BLaER1 treated with 17β-estradiol and CSF1 and Interleukin-3, amounts not matched to agents 10 nM and 100 nM (cell line): ENCODE measurements around the gene SLC26A2.

ENCODE experiments used
- H3K27ac ChIP-seq, 11 experiments: shearing (Covaris generic); formaldehyde crosslinking; 2 replicates each; pipeline ENCODE4 v1.8.1; 2022
- H3K27me3 ChIP-seq, 11 experiments: shearing (Covaris generic); formaldehyde crosslinking; 2 replicates each; pipeline ENCODE4 v1.8.1; 2022
- H3K36me3 ChIP-seq, 11 experiments: shearing (Covaris generic); formaldehyde crosslinking; 2 replicates each; pipeline ENCODE4 v1.8.1; 2022
- H3K4me1 ChIP-seq, 10 experiments: shearing (Covaris generic); formaldehyde crosslinking; 2 replicates each; pipeline ENCODE4 v1.8.1; 2022
- H3K4me2 ChIP-seq, 11 experiments: shearing (Covaris generic); formaldehyde crosslinking; 2 replicates each; pipeline ENCODE4 v1.8.1; 2022
- H3K4me3 ChIP-seq, 10 experiments: shearing (Covaris generic); formaldehyde crosslinking; 2 replicates each; pipeline ENCODE4 v1.8.1; 2022
- H3K9ac ChIP-seq, 11 experiments: shearing (Covaris generic); formaldehyde crosslinking; 2 replicates each; pipeline ENCODE4 v1.8.1; 2022
- H3K9me3 ChIP-seq, 11 experiments: shearing (Covaris generic); formaldehyde crosslinking; replicated peaks in 1 of 11; 2 replicates each; pipeline ENCODE4 v1.8.1; 2022
- H4K20me1 ChIP-seq, 11 experiments: shearing (Covaris generic); formaldehyde crosslinking; 2 replicates each; pipeline ENCODE4 v1.8.1; 2022
- Cebpa-rat ChIP-seq, 11 experiments: shearing (Covaris generic); IDR thresholded peaks; 2 replicates each; pipeline ENCODE4 v1.8.1; 2022

SLC26A2 gene

GRCh38 chr5:149960272-149961185 is at the start of gene SLC26A2:
Gene SLC26A2, plus strand, starts transcription at chr5:149960758. Its CDS starts 16,895 bp downstream, at chr5:149977653.
- Histone ChIP-seq H3K27ac (peak within 1 kb of the TSS; percentile 64 to 89 (median 79)), H3K4me2 (peak within 1 kb of the TSS; percentile 80 to 99 (median 94))

GRCh38 chr5:149911031-149911430 is 49.5 kb upstream of the SLC26A2 start:
- H3K9ac ChIP-seq, result no peak overlapping the region
- H3K4me1 ChIP-seq, result peaks cover 14 to 34% (median 21%) of the 10 kb centered on the region in 10 experiments
- no peaks in the 10 kb centered on the region for H3K27me3 ChIP-seq
- no peaks in the 10 kb centered on the region for H3K36me3 ChIP-seq
- TF ChIP-seq Cebpa-rat (IDR thresholded peaks at IDR 0.05), result no peak
- H3K4me2 ChIP-seq, result no peak overlapping the region
- no peaks in the 10 kb centered on the region for H4K20me1 ChIP-seq
- H3K4me3 ChIP-seq, result no peak overlapping the region
- H3K27ac ChIP-seq, result no peak overlapping the region
- no peaks in the 10 kb centered on the region for H3K9me3 ChIP-seq

More at GRCh38 chr5:149960272-149961185, at the start of gene SLC26A2:
- H4K20me1 ChIP-seq, result peaks cover 0 to 7% (median 0%) of the 10 kb centered on the region in 11 experiments; a peak in 4 of 22 replicates
- no peak for TF ChIP-seq Cebpa-rat (IDR thresholded peaks at IDR 0.05)
- no peaks in the 10 kb centered on the region for H3K27me3 ChIP-seq
- peaks cover 27 to 39% (median 34%) of the 10 kb centered on the region in 10 experiments for H3K4me1 ChIP-seq
- H3K36me3 ChIP-seq, result no peaks in the 10 kb centered on the region
- H3K9ac ChIP-seq, result peak within 1 kb of the TSS; percentile 72 to 86 (median 82)
- peak within 1 kb of the TSS; percentile 70 to 92 (median 82) for H3K4me3 ChIP-seq
- H3K9me3 ChIP-seq, result no peaks in the 10 kb centered on the region

- Histone ChIP-seq H3K27me3 (no peaks in the 10 kb centered on the region), H4K20me1 (no peaks in the 10 kb centered on the region), H3K9me3 (no peaks in the 10 kb centered on the region), H3K36me3 (no peaks in the 10 kb centered on the region), H3K9ac (no peak overlapping the region), H3K4me3 (no peak overlapping the region), H3K4me2 (peak overlapping the region in 2 of 11 experiments; percentile 73 to 79; a peak in 3 of 22 replicates), H3K27ac (no peak overlapping the region), H3K4me1 (peaks cover 14 to 34% (median 21%) of the 10 kb centered on the region in 10 experiments)
- no peak for TF ChIP-seq Cebpa-rat (IDR thresholded peaks at IDR 0.05)
Observed at GRCh38 chr5:149912226-149912871, 48.2 kb upstream of the SLC26A2 start.

DNA sequence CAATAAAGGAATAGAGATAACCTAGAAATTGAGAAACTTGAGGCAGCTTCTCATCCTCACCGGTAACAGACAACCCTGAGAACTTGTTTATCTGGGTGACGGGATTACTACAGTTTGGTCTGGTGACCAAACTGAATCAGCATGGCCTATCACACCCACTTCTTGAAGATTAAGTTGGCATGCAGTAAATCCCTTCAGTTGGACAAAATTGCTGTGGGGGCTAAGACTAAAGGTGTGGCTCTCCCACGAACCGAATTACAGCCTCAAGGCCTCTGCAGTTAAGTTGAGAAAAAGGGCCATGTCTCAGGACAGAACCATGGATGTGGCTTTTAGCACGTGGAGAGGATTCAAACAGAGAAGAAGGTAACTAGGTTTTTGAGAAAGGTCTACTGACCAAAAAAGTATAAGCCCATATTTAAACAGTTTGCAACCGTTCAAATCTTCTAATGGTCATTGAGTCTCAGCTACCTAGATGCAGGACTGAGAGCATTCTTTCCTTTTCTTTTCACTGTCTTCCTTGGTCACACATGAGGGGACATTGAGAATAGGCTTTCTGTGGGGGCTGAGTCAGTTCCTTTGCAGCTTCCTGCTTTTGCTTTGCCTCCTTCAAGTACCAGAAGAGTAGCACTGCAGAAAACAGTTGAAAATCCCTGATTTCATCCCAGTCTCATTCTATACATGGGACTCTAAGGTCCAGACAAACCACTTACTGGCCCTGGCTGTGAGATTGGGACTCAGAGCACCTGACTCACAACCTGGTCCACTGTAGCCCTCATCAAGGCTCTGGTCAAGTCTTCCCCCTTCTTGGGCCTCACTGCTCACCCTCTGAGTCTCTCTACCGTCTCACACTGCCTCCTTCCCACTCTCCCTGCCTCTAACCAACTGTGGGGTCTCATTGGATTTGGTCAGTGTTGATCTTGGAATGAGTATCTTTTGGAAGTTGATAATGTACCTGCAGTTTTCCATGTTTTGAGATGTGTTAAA is 46.8 kb upstream of the SLC26A2 start:
- Histone ChIP-seq H3K4me1 (peaks cover 14 to 34% (median 21%) of the 10 kb centered on the region in 10 experiments), H3K4me2 (peak overlapping the region; percentile 61 to 82 (median 75)), H3K36me3 (no peaks in the 10 kb centered on the region), H3K9me3 (no peaks in the 10 kb centered on the region), H3K9ac (peak overlapping the region in 8 of 11 experiments; percentile 18 to 65 (median 53); a peak in 14 of 22 replicates), H3K27ac (peak overlapping the region in 10 of 11 experiments; percentile 14 to 82 (median 73); a peak in 18 of 22 replicates), H3K4me3 (no peak overlapping the region), H3K27me3 (no peaks in the 10 kb centered on the region), H4K20me1 (no peaks in the 10 kb centered on the region)
- TF ChIP-seq Cebpa-rat (IDR thresholded peaks at IDR 0.05), result no peak

DNA sequence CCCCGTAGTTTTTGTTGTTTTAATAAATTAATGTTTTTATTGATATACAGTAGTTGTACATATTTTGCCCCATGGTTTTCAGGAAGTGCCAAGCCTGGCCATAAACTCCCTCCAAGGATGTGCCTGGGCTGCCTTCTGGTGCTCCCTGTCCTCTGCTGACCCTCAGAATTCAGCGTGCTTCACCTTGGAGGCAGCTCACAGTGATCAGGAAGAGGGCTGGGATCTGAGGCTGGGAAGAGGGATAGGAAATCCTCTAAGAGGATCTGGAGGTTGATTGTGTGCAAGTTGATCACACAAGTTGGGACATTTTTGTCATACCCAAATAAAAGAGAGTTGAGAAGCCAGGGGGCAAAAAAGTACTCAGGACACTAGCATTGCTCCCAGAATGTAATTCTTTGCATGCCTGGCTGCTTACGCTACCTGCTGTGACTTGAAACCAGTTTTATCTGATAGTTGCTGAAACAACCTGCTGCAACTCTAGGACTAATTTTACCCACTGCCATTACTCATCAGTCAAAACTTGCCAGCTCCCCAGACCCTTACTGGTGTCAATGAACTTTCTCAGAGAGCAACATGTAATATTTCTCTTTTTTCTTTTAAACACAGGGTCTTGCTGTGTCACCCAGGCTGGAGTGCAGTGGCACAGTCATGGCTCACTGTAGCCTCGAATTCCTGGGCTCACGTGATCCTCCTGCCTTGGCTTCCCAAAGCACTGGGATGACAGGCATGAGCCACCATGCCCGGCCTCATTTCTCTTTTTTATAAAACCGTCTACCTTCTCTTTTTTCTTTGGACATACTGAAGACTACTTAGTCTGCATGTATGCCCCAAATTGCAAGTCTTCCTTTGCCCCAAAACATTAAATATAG is 44.9 kb upstream of the SLC26A2 start:
- Histone ChIP-seq H3K4me2 (no peak overlapping the region), H4K20me1 (no peaks in the 10 kb centered on the region), H3K27ac (no peak overlapping the region), H3K9ac (no peak overlapping the region), H3K9me3 (no peaks in the 10 kb centered on the region), H3K36me3 (no peaks in the 10 kb centered on the region), H3K27me3 (no peaks in the 10 kb centered on the region), H3K4me1 (peaks cover 14 to 34% (median 21%) of the 10 kb centered on the region in 10 experiments), H3K4me3 (no peak overlapping the region)
- no peak for TF ChIP-seq Cebpa-rat (IDR thresholded peaks at IDR 0.05)

DNA sequence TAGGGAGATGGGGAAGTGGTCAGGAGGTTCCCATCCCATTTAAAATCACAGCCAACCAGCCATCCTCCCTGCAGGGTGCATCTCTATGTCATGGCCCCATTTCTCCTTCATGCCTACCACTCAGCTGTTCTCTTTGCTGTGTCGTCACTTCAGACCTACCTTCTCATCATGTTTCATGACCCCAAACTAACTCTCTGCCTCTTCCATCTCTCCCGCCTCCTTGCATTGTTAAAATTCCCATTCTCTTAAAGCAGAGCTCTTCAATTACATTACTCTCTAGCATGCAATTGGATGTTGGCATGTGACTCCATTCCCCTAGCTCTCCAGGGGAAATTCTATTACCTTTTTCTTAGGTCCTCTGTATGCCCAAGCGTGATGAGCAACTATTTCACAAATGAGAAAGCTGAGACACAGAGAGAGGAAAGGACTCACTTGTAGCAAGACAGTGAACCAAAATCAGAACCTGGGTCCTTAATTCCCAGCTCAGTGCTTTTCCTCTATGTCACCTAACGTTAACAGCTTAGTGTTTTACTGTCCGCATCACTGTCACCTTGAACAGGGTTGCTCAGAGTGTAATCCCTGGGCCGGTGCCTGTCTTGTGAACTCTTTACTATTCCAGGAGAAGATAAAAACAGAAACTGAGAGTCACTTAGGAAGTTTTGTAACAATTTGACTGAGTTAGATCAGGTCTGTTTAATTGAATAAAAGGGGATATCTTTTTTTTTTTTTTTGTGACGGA is 44.1 kb upstream of the SLC26A2 start:
- no peak overlapping the region for H3K9ac ChIP-seq
- no peaks in the 10 kb centered on the region for H3K36me3 ChIP-seq
- H3K27ac ChIP-seq, result no peak overlapping the region
- TF ChIP-seq Cebpa-rat (IDR thresholded peaks at IDR 0.05), result no peak
- no peak overlapping the region for H3K4me3 ChIP-seq
- no peaks in the 10 kb centered on the region for H3K27me3 ChIP-seq
- H3K9me3 ChIP-seq, result no peaks in the 10 kb centered on the region
- peaks cover 14 to 36% (median 21%) of the 10 kb centered on the region in 10 experiments for H3K4me1 ChIP-seq
- H4K20me1 ChIP-seq, result no peaks in the 10 kb centered on the region
- H3K4me2 ChIP-seq, result no peak overlapping the region

DNA sequence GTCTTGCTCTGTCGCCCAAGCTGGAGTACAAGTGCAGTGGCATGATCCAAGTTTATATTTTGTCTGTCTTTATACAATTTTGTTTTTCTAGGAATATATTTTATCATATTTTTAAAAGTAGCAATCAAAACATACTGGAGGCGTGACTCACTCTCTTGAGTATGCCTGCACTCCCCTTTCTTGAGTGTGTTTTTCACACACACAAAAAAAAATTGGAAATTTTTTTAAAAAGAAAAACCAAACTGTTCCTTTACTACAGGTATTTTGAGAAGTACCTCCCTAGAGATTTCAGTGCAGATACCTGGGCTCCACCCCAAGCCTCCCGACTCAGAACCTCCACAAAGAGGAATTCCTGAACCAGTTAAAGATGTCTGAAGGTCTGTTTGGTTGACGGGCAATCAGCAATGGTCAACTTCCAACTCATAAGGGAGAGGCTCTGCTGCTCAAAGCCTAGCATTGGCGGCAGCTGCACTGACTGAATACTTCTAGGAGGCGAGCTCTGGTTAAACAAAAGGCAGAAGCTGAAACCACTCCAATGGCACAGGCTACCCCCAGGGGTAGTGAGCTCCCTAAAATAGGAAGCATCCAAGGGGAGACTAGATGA is 43.4 kb upstream of the SLC26A2 start:
- TF ChIP-seq Cebpa-rat (IDR thresholded peaks at IDR 0.05), result no peak
- Histone ChIP-seq H3K9ac (no peak overlapping the region), H3K4me2 (no peak overlapping the region), H3K27ac (no peak overlapping the region), H4K20me1 (no peaks in the 10 kb centered on the region), H3K27me3 (no peaks in the 10 kb centered on the region), H3K36me3 (no peaks in the 10 kb centered on the region), H3K9me3 (no peaks in the 10 kb centered on the region), H3K4me1 (peaks cover 14 to 36% (median 21%) of the 10 kb centered on the region in 10 experiments), H3K4me3 (no peak overlapping the region)
